Hematopoietic multipotent progenitor cell treated with erythropoietin and hydrocortisone succinate and interleukin-3 and kit ligand, for 17 days (in vitro differentiated cells): ENCODE results near the gene STX2.

Source experiments
- DNase-seq: peaks from one replicate; pipeline ENCODE4 v3.0.0-alpha.2; 2015; ENCODE audit warnings: low spot score

Gene STX2

GRCh38 chr12:130831246-130831645 is 7.8 kb downstream of the STX2 start:
- DNase-seq: no peak

- DNase-seq: no peak
These were observed 8.9 kb downstream of the STX2 start for GRCh38 chr12:130830246-130830551.

- no peak for DNase-seq
These were observed 9.4 kb downstream of the STX2 start for GRCh38 chr12:130829391-130830245.

- peak; percentile 7 for DNase-seq
These were observed 10.2 kb downstream of the STX2 start for GRCh38 chr12:130828895-130829294.

- peak; percentile 25 for DNase-seq
These were observed 11.6 kb downstream of the STX2 start for GRCh38 chr12:130827432-130827831.

GRCh38 chr12:130826151-130826801 is 12.8 kb downstream of the STX2 start:
- DNase-seq: peak; percentile 88

GRCh38 chr12:130825771-130826150 is 13.3 kb downstream of the STX2 start:
- peak; percentile 67 for DNase-seq

- DNase-seq: no peak
These were observed 19.4 kb downstream of the STX2 start for GRCh38 chr12:130819681-130820080.

- peak; percentile 72 for DNase-seq
These were observed 20.1 kb downstream of the STX2 start for GRCh38 chr12:130818635-130819576.

GRCh38 chr12:130818272-130818634 is 20.8 kb downstream of the STX2 start:
- DNase-seq: no peak

- DNase-seq: no peak
These were observed 21.2 kb downstream of the STX2 start for GRCh38 chr12:130817804-130818203.

GRCh38 chr12:130816097-130816496 is 23.0 kb downstream of the STX2 start:
- no peak for DNase-seq

- no peak for DNase-seq
These were observed 23.9 kb downstream of the STX2 start for GRCh38 chr12:130815028-130815741.

- DNase-seq: no peak
These were observed 25.1 kb downstream of the STX2 start for GRCh38 chr12:130813949-130814348.

- no peak for DNase-seq
These were observed 25.6 kb downstream of the STX2 start for GRCh38 chr12:130813436-130813835.

GRCh38 chr12:130809791-130810190 is 29.3 kb downstream of the STX2 start:
- no peak for DNase-seq

- no peak for DNase-seq
These were observed 31.7 kb downstream of the STX2 start for GRCh38 chr12:130807309-130807708.

GRCh38 chr12:130806574-130806973 is 32.5 kb downstream of the STX2 start:
- DNase-seq: no peak

- DNase-seq: no peak
These were observed 33.4 kb downstream of the STX2 start for GRCh38 chr12:130805635-130806034.

- no peak for DNase-seq
These were observed 34.8 kb downstream of the STX2 start for GRCh38 chr12:130804216-130804615.

- no peak for DNase-seq
These were observed 35.3 kb downstream of the STX2 start for GRCh38 chr12:130803702-130804101.

- no peak for DNase-seq
These were observed 38.7 kb downstream of the STX2 start for GRCh38 chr12:130800312-130800711.
